22Rv1 (cell line): ENCODE measurements around the gene UGP2.
A peak's percentile ranks its signal among the peaks of the same experiment; 100 is the strongest.

Experiments used
- H3K27ac ChIP-seq: fragments of 450-650 bp; 2 replicates; pipeline ENCODE4 v1.5.1; 2017
- ZFX ChIP-seq: fragments of 450-650 bp; IDR thresholded peaks from 2 replicates; pipeline ENCODE4 v1.6.1; 2017; ENCODE audit warnings: antibody characterized with exemption, borderline replicate concordance
- TF ChIP-seq, protein P1 (sequence below): fragments of 450-650 bp; IDR thresholded peaks from 2 replicates; pipeline ENCODE4 v1.5.1; 2017; ENCODE audit warnings: mild to moderate bottlenecking

The UGP2 gene

DNA sequence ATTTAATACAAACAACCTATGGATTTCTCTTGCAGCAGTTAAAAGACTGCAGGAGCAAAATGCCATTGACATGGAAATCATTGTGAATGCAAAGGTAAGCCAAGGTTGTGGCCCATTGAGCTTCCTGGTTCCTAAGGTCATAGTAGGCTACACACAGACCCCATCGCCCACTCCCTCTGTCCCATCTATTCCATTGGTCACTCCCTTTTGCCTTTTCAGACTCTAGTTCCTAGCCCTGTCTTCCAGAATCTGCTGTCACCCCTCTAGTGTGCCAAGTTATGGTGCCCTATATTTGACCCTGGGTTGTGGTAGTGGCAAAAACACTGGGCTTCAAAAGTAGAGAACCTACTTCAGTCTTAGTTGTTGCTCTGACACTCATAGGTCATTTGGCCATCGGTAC lies 44.7 kb downstream of the UGP2 start:
- H3K27ac ChIP-seq, result no peak overlapping the region
- TF ChIP-seq ZFX, result no peak
- TF ChIP-seq, protein P1, sequence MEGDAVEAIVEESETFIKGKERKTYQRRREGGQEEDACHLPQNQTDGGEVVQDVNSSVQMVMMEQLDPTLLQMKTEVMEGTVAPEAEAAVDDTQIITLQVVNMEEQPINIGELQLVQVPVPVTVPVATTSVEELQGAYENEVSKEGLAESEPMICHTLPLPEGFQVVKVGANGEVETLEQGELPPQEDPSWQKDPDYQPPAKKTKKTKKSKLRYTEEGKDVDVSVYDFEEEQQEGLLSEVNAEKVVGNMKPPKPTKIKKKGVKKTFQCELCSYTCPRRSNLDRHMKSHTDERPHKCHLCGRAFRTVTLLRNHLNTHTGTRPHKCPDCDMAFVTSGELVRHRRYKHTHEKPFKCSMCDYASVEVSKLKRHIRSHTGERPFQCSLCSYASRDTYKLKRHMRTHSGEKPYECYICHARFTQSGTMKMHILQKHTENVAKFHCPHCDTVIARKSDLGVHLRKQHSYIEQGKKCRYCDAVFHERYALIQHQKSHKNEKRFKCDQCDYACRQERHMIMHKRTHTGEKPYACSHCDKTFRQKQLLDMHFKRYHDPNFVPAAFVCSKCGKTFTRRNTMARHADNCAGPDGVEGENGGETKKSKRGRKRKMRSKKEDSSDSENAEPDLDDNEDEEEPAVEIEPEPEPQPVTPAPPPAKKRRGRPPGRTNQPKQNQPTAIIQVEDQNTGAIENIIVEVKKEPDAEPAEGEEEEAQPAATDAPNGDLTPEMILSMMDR, result no peak

DNA sequence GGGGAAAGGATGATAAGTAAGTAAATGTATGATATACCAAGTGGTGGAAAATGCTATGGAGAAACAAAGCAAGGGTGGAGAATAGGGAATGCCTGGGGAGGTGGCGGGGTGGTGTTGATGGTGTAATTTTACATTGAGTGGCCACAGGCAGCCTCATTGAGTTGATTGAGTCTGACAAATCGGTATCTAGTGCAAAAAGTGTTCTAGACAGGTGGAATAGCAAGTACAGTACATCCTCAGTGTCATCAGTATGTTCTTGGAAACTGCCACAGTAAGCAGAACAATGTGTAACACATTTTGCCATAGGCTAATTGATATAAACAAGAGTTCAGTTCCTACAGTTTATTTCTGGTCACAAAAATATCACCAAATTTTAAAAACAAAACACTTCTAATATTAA lies 46.4 kb downstream of the UGP2 start:
- no peak overlapping the region for H3K27ac ChIP-seq
- TF ChIP-seq ZFX, result no peak

DNA sequence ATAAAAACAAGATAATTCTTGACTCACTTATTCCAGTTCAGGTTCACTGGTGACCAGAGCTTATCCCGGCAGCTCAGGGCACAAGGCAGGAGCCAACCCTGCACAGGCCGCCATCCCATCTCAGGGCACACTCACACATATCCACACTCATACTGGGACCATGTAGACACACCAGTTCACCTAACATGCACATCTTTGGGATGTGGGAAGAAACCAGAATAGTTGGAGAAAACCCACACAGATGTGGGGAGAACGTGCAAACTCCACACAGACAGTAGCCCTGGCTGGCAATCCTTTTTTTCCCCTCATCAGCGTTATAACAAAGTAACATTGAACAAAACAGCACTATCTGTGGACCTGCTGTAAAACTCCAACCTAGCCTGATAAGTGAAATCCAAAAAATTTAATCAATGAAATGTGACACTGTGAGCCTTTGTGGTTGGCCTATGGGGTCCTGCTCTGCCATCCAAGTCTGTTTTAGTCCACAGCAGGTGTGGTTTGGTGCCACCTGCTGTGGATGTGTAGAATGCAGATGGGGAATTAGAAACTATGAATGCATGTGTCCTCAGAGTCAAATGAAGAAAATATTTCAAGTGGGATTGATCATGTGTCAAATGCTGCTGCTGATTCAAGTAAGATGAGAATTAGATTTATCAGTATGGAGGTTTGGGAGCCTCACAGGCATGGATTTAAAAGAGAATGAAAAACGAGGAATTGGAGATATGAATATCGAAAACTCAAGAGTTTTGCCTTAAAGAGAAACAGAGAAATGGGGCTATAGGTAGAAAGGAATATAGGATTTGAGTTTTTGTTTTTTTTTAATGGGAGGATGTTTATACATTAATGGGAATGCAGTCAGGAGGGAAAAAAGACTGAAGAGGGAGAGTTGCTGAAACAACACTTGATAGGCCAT lies 47.0 kb downstream of the UGP2 start:
- TF ChIP-seq ZFX, result no peak
- TF ChIP-seq, protein P1, result peak; percentile 93
- H3K27ac ChIP-seq, result no peak overlapping the region

DNA sequence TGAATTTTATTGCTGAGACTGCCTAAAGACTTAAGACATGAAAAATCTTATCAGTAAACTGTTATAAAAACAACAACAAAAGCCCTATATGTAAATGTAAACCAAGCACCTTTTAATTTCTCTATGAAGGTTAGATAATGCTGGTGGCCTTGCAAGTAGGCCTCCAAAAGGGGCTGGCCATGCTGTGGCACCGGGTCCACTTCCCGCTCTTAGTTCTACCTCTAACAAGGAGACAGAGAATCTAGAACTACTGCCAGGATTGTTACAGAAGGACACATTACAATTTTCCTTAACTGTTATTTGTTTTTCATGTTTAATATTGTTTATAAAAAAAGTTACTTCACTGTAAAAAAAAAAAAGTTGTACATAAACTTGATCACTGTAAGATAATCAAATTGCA lies 49.0 kb downstream of the UGP2 start:
- peak overlapping the region; percentile 18; the same call in 1 of the 2 replicates for H3K27ac ChIP-seq
- TF ChIP-seq, protein P1, result no peak
- TF ChIP-seq ZFX, result no peak

DNA sequence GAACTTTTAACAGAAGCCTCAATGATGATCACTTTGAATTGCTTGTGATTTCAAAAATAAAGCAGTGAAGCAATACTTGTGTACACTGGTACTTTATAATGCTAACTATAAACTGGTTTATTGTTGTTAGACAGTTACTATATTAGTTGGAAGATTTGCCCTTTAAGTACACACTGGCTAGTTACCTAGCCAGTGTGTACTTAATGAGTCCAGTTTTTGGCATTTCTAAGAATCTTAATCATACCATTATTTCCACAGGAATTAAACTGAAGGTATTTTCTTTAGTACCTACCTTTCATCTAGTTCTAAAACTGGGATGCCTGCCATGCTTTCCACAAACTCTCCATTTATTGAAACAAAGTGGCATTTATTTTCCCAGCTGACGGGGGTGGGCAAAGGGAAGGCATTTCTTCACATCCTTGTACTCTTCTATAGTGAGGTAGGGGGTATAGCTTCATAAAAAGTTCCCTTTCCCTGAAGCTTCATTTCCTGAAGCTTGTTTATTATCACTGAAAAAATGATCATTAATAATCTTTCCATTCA lies 49.9 kb downstream of the UGP2 start:
- H3K27ac ChIP-seq, result peak overlapping the region; percentile 18; the same call in 1 of the 2 replicates
- no peak for TF ChIP-seq ZFX
- TF ChIP-seq, protein P1, result no peak

DNA sequence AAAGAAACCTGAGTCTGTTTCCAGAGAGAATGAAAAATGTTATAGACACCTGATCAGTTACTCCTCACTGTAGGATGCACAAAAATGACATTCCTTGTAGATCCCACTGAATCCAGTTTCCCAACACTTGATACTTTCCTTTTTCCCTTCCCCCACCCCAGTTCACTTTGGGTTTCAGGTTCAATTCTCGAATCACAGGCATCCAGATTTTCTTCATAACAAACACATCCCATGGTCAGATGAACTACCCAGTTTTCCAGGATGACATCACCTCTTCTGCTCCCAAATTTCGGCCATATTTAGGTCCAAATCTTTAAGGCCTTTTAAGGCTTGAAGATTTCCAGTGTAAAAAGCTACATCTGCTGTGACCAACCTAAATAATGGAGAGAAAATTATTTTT lies 51.5 kb downstream of the UGP2 start:
- TF ChIP-seq ZFX, result no peak
- TF ChIP-seq, protein P1, result no peak
- no peak overlapping the region for H3K27ac ChIP-seq

DNA sequence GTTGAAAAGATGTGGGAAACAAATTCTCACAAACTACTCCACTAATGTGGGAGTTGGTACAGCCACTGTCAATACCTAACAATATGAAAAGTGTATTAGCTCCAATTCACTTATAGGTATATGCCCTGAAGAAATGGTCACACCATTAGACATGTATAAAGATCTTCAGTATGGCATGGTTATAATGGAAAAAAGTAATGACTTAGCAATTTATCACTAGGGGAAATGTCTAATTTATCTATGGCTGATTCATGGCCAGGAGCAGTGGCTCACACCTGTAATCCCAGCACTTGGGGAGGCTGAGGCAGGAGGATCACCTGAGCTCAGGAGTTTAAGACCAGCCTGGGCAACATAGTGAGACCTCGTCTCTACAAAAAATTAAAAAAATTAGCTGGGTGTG lies 52.5 kb downstream of the UGP2 start:
- no peak overlapping the region for H3K27ac ChIP-seq
- TF ChIP-seq ZFX, result no peak
- TF ChIP-seq, protein P1, result no peak
